Stimulated activated CD4-positive, alpha-beta T cell treated with anti-CD3 and anti-CD28 coated beads, TNF-alpha, amount 100 ng/mL, for 4 hours (primary cell): ENCODE data around the gene XPO6.
A peak's percentile ranks its signal among the peaks of the same experiment; 100 is the strongest.

ENCODE experiments used
- DNase-seq, 3 experiments: peaks; one replicate each; pipeline ENCODE4 v3.0.0-alpha.2; 2020; ENCODE audit warnings: low read depth in 3 of 3

The XPO6 gene

DNA sequence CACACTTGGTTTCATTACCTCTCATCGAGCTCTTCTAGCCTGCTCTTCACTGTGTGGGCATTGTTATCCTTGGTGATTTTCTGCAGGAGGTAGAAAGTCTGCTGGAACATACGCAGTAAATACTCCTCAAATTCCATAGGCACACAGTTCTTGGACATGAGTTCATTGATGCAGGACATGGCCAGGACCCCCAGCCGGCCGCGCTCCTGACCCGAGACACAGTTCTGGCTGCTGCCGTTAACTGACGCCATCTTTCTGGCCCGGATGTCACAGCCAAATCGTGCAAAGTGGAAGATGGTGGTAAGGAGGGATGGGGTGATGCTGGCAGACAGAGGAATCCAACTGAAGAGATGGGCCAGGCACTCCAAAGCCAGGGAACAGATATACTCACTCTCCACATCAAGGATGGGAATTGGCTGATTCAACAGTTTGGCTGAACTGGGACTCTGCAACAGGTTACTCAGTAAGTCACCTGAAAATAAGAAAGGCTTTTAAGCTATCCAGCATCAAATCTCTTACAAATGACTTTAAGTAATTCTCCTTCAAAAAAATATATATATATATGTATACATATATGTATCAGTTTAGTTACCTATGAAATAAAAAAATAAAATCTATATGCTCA, 55.6 kb downstream of the XPO6 start:
- DNase-seq, result no peak

- DNase-seq, result no peak
Observed at GRCh38 chr16:28155293-28155692, 56.5 kb downstream of the XPO6 start.

GRCh38 chr16:28151180-28151579, 60.6 kb downstream of the XPO6 start:
- DNase-seq, result no peak

GRCh38 chr16:28149011-28149888, 62.5 kb downstream of the XPO6 start:
- DNase-seq, result no peak

DNA sequence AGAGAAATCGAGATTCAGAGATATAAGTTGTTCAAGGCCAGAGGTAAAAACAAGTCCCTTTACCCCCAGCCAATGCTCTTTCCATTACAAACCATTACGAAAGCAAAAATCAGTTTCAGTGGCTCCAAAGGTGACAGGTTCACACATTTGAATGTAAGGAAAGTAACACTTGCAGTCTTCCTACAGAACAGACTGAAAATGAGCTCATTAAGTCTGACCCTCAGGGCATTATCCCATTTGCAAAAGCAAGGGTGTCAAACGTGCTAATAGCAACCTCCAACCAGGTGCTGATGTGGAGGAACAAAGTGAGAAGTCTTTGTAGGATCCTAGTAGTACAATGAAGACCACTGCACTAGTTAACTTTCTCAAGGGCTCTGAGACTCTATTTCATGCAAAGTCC, 65.2 kb downstream of the XPO6 start:
- DNase-seq, result no peak

- DNase-seq, result no peak
Observed at GRCh38 chr16:28145796-28146195, 66.0 kb downstream of the XPO6 start.

DNA sequence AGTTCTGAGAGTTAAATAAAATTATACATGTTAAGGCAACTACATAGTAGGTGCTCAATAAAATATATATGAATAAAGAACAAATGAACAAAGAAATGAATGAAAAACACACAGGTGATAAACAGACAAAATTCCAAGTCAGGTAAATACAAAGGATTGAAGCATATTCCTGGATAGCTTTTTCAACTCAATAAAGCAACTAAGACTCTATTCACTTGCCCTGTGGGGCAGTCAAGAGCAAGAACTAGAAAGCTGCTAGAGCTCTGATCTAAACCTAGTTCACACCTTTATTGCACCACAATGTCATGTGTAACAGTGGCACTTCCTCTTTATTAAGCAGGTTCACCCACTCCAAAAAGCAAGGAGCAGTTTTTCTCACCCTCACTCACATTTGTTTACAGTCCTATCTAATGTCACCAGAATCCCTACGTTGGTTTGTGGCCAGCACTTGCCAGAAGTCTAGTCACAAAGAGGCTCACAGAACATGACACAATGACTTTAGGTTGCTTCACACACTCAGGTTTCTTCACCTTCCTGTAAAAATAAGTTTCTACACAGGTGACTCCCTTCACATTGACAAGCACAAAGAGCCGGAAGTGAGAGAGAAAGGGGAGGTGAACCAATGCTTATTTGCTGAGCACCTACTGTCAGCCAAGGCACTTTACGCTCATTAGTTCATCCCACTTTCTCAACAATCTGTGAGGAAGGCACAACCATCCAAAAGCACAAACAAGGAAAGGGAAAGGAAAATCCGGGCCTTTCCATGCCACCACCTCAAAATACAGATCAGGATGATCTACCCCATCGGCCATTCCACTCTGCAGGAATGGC, 70.8 kb downstream of the XPO6 start:
- DNase-seq, result peak in 2 of 3 experiments; percentile 12 to 40

- no peak for DNase-seq
Observed at GRCh38 chr16:28139530-28139929, 72.2 kb downstream of the XPO6 start.

GRCh38 chr16:28136751-28137434, 74.9 kb downstream of the XPO6 start:
- DNase-seq, result peak in 2 of 3 experiments; percentile 8 to 10

- no peak for DNase-seq
Observed at GRCh38 chr16:28133666-28134065, 78.1 kb downstream of the XPO6 start.

DNA sequence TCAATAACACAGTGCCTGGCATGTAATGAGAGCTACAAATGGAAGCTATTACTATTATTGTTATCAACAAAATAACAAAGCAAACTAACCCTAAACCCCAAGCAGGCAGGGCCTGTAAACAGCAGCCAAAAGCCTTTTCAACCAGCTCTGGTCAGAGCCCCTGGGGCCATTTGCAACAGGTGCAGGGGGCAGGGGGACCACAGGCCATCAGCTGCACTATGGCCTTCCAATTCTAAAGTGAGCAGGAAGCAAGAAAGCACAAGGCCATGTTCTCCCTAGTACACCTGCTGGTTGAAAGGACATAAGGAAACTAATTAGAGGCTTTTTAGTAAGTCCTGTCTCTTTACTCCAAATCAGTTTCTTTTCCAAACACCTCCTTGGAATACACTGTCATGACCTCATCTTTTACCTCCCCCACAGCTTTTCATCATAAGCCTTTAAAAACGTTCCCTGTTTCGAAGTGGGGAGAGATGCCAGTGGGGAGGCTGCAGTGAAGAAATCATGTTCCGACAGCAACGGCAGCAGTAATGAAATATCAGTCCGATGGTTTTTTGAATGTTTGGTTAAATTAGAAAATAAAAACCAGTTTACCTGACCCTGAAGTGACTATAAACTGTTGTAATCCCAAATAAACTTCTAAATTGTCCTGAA, 79.9 kb downstream of the XPO6 start:
- DNase-seq, result no peak

DNA sequence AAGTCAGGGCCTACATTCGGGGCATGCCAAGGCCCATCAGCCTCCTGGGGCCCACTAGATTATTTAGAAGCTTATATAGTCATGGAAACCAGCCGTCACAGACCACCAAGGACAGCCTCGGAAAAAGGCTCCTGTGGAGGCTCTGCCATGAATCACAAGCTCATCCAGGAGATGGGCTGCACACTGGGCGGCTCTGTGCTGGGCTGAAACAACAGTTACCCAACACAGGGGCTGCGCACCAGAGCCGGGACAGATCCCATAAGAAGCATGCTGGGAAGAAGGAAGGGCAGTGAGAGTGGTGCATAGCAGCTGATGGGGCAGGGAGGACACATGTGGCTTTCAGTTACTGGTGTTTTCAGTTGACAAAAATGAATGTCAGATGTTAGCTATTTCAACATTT, 80.6 kb downstream of the XPO6 start:
- no peak for DNase-seq

GRCh38 chr16:28130099-28131088, 81.4 kb downstream of the XPO6 start:
- no peak for DNase-seq

DNA sequence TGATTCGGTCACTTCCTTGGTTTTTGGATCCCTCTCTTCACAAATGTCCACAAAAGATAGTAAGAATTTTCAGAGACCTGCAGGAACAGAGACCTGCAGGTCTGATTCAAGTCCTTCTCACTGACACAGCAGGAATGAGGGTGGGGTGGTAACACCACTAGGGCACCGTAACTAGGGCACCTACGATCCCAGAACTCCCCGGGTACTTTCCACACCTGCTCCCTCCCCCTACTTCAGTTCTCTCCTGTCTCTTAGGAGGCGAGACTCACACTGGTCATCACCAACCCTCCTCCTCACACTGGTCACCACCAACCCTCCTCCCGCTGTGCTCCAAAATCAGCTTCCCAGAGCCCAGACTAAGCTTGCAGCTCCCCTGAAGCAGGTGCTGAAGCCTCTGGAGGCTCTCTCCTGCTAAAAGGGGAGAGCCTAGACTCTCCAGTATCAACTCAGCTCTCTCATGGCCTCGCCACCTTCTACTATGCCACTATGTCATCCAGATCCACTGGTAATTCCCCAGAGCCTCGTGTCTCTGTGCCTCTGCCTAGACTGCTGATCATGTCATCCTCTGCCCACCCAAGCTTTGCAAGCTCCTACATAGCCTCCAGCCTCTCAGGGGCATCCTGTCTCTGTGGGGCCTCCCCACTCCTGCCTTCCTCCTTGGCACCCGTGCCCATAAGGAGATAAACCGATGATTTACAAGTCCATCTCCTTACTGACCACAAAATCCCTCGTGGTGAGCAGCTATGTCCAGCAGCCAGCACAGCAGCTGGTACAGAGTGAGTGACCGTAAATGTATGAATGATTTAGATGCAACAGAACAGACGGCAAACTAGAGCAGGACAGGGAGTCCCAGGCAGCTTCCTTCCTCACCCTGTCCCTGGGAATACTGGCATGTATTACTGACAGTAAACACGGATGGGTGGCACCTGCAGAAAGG, 84.8 kb downstream of the XPO6 start:
- DNase-seq, result no peak

- DNase-seq, result no peak
Observed at GRCh38 chr16:28125592-28125991, 86.2 kb downstream of the XPO6 start.

GRCh38 chr16:28121527-28121926, 90.2 kb downstream of the XPO6 start:
- no peak for DNase-seq

DNA sequence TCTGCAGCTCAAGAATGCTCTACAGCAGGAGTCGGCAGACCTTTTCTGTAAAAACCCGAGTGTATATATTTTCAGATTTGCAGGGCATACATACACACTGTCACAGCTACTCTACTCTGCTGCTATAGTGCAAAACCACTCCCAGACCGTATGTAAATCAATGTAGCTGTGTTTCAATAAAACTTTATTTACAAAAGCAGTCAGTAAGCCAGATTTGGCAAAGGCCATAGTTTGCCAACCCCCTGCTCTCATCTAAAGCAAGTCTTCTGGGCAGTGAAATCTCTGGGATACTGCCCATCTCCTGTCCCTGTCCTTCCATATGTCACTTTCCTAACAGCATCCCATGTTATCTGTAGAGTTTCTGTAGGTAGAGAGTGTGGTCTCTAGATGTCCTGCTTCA, 91.0 kb downstream of the XPO6 start:
- no peak for DNase-seq

DNA sequence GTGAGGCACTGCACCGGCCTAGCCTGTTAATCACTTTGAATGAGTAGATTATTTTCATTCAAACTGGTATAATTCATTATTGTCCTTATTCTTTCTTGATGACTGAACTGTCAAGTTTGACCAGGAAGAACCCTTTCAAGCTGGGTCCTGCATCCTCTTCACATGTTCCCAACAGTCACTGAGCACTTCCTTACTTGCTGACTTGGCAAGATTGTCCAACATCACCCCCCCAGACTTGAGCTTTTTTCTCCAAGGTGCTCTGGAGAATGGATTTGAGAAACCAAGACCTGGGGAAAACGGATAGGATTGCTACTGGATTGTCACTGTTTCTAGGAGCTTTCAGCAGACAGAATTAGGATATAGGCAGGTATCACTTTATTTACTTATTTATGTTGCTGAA, 93.1 kb downstream of the XPO6 start:
- no peak for DNase-seq

DNA sequence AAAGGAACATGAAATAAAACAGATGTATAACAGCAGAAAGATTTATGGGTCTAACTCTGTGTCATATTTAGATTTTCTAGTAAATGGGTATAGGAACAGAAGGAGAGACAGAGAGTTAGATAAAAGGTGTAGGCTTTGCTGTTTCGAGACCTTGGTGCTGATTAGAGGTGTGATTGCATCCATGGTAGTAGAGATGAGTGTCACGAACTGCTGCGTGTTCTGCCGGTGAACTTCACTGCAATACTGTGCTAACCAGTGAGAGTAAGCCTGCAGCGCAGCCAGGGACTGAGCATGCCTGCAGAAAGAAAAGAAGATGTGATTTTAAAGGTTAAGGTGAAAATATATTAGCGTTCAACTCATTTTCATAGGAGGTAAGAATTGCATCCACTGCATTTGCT, 94.6 kb downstream of the XPO6 start:
- DNase-seq, result no peak
